ENCODE results near the gene LRRC34. TPM values are rescaled to one million over a fixed set of nuclear protein-coding genes. Genes with fewer than 3 reads are reported as not detected.

LRRC34 gene
- total RNA-seq, 1 donor from 2014 or later = 3.6 TPM

- Mint-ChIP-seq H3K36me3 (ENCODE audit: unreplicated experiment) (no peaks in the 10 kb centered on the region), H3K9me3 (ENCODE audit: unreplicated experiment) (no peaks in the 10 kb centered on the region), H3K27me3 (ENCODE audit: unreplicated experiment) (no peaks in the 10 kb centered on the region), H3K4me3 (ENCODE audit: unreplicated experiment) (no peak overlapping the region), H3K4me1 (ENCODE audit: low read depth, unreplicated experiment) (no peaks in the 10 kb centered on the region), H3K27ac (ENCODE audit: unreplicated experiment) (no peak overlapping the region)
- DNase-seq = no peak
- TF ChIP-seq CTCF (IDR thresholded peaks at IDR 0.05; ENCODE audit: partially characterized antibody, unreplicated experiment) = no peak
These were observed 24.9 kb downstream of the LRRC34 start for GRCh38 chr3:169787791-169788190.

GRCh38 chr3:169787120-169787519 lies 25.6 kb downstream of the LRRC34 start:
- Mint-ChIP-seq H3K27me3 (ENCODE audit: unreplicated experiment) (no peaks in the 10 kb centered on the region), H3K4me3 (ENCODE audit: unreplicated experiment) (no peak overlapping the region), H3K36me3 (ENCODE audit: unreplicated experiment) (no peaks in the 10 kb centered on the region), H3K9me3 (ENCODE audit: unreplicated experiment) (no peaks in the 10 kb centered on the region), H3K27ac (ENCODE audit: unreplicated experiment) (no peak overlapping the region), H3K4me1 (ENCODE audit: low read depth, unreplicated experiment) (no peaks in the 10 kb centered on the region)
- DNase-seq = no peak
- no peak for TF ChIP-seq CTCF (IDR thresholded peaks at IDR 0.05; ENCODE audit: partially characterized antibody, unreplicated experiment)

- no peak overlapping the region for H3K4me3 Mint-ChIP-seq (ENCODE audit: unreplicated experiment)
- no peak for DNase-seq
- no peak overlapping the region for H3K27ac Mint-ChIP-seq (ENCODE audit: unreplicated experiment)
- H3K36me3 Mint-ChIP-seq (ENCODE audit: unreplicated experiment) = no peaks in the 10 kb centered on the region
- no peak for TF ChIP-seq CTCF (IDR thresholded peaks at IDR 0.05; ENCODE audit: partially characterized antibody, unreplicated experiment)
- H3K4me1 Mint-ChIP-seq (ENCODE audit: low read depth, unreplicated experiment) = no peaks in the 10 kb centered on the region
- no peaks in the 10 kb centered on the region for H3K27me3 Mint-ChIP-seq (ENCODE audit: unreplicated experiment)
- H3K9me3 Mint-ChIP-seq (ENCODE audit: unreplicated experiment) = no peaks in the 10 kb centered on the region
These were observed 31.4 kb downstream of the LRRC34 start for GRCh38 chr3:169781209-169781855.

GRCh38 chr3:169780742-169781141 lies 32.0 kb downstream of the LRRC34 start:
- Mint-ChIP-seq H3K9me3 (ENCODE audit: unreplicated experiment) (no peaks in the 10 kb centered on the region), H3K4me3 (ENCODE audit: unreplicated experiment) (no peak overlapping the region), H3K27me3 (ENCODE audit: unreplicated experiment) (no peaks in the 10 kb centered on the region), H3K36me3 (ENCODE audit: unreplicated experiment) (no peaks in the 10 kb centered on the region), H3K4me1 (ENCODE audit: low read depth, unreplicated experiment) (no peaks in the 10 kb centered on the region), H3K27ac (ENCODE audit: unreplicated experiment) (no peak overlapping the region)
- no peak for TF ChIP-seq CTCF (IDR thresholded peaks at IDR 0.05; ENCODE audit: partially characterized antibody, unreplicated experiment)
- DNase-seq = no peak

- Mint-ChIP-seq H3K27me3 (ENCODE audit: unreplicated experiment) (peaks cover 5% of the 10 kb centered on the region), H3K4me3 (ENCODE audit: unreplicated experiment) (no peak overlapping the region), H3K4me1 (ENCODE audit: low read depth, unreplicated experiment) (peaks cover 8% of the 10 kb centered on the region), H3K36me3 (ENCODE audit: unreplicated experiment) (no peaks in the 10 kb centered on the region), H3K9me3 (ENCODE audit: unreplicated experiment) (peaks cover 11% of the 10 kb centered on the region), H3K27ac (ENCODE audit: unreplicated experiment) (no peak overlapping the region)
- TF ChIP-seq CTCF (IDR thresholded peaks at IDR 0.05; ENCODE audit: partially characterized antibody, unreplicated experiment) = no peak
- DNase-seq = no peak
These were observed 34.9 kb downstream of the LRRC34 start for GRCh38 chr3:169777822-169778221.
